GM13977 (cell line): Measurements from ENCODE around the gene ARSG.

Experiments
- DNase-seq: peaks from one replicate; pipeline ENCODE4 v3.0.0; 2012; ENCODE audit warnings: low spot score
- CTCF ChIP-seq: IDR thresholded peaks from 2 replicates; pipeline ENCODE4 v1.5.1; 2012; ENCODE audit warnings: mild to moderate bottlenecking, control low read depth; ENCODE audit not compliant: insufficient read depth; ENCODE audit errors: extremely low read depth, missing control alignments
- in situ Hi-C: fragments of 300-500 bp; cut with MboI; formaldehyde crosslinking; loops from one replicate; pipeline ENCODE4 v1.12.0; 2022; ENCODE audit warnings: low sequenced_read_pairs, low pct_unique_long_range_greater_than_20kb, mixed read lengths, inconsistent platforms; ENCODE audit not compliant: unreplicated experiment

ARSG gene

GRCh38 chr17:68317458-68317857, 26.2 kb downstream of the ARSG start:
- in situ Hi-C loops, result no loop called here
- TF ChIP-seq CTCF, result no peak
- DNase-seq, result no peak

- no peak for TF ChIP-seq CTCF
- in situ Hi-C loops, result no loop called here
- no peak for DNase-seq
These were observed 27.1 kb downstream of the ARSG start for GRCh38 chr17:68318103-68318991.

- no peak for TF ChIP-seq CTCF
- DNase-seq, result no peak
- in situ Hi-C loops, result no loop called here
These were observed 28.3 kb downstream of the ARSG start for GRCh38 chr17:68319410-68320162.

- no peak for TF ChIP-seq CTCF
- no peak for DNase-seq
- in situ Hi-C loops, result no loop called here
These were observed 29.1 kb downstream of the ARSG start for GRCh38 chr17:68320311-68320865.

GRCh38 chr17:68320943-68321555, 29.8 kb downstream of the ARSG start:
- in situ Hi-C loops, result no loop called here
- DNase-seq, result no peak
- TF ChIP-seq CTCF, result no peak

GRCh38 chr17:68321556-68321954, 30.3 kb downstream of the ARSG start:
- in situ Hi-C loops, result no loop called here
- no peak for DNase-seq
- no peak for TF ChIP-seq CTCF
